ENCODE results near the gene SEC61B.

DNA sequence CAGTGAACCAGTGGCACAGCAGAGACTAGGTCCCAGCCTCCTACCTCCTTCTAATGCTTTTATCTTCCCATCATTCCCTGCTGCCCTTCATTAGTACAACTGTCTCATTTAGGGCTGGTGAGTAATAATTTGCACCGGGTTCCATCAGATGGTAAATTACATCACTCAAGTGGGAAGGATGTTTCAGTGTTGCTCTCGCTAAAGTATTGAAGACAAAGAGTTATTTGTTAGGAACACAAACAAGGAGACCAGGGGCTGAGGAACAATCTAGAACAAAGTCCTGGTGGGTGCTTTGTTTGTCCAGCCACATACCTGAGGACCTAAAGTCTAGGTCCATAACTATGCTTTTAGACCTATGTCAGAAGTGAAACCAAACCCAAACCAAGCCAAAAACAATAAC lies 52.4 kb downstream of the SEC61B start:
- TF ChIP-seq, protein P1, sequence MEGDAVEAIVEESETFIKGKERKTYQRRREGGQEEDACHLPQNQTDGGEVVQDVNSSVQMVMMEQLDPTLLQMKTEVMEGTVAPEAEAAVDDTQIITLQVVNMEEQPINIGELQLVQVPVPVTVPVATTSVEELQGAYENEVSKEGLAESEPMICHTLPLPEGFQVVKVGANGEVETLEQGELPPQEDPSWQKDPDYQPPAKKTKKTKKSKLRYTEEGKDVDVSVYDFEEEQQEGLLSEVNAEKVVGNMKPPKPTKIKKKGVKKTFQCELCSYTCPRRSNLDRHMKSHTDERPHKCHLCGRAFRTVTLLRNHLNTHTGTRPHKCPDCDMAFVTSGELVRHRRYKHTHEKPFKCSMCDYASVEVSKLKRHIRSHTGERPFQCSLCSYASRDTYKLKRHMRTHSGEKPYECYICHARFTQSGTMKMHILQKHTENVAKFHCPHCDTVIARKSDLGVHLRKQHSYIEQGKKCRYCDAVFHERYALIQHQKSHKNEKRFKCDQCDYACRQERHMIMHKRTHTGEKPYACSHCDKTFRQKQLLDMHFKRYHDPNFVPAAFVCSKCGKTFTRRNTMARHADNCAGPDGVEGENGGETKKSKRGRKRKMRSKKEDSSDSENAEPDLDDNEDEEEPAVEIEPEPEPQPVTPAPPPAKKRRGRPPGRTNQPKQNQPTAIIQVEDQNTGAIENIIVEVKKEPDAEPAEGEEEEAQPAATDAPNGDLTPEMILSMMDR (IDR thresholded peaks at IDR 0.05) = no peak
- TF ChIP-seq POLR2A (IDR thresholded peaks at IDR 0.05) = no peak
